ENCODE data around the gene OR6S1. TPM values are rescaled to one million over a fixed set of nuclear protein-coding genes. Genes with fewer than 3 reads are reported as not detected.

Gene OR6S1
- total and polyA plus RNA-seq, 2 experiments from 2014 or later, result not detected

GRCh38 chr14:20659336-20659735 is 17.8 kb upstream of the OR6S1 start:
- Histone ChIP-seq H3K36me3 (ENCODE audit: insufficient read depth) (no peaks in the 10 kb centered on the region), H3F3A (replicated peaks; ENCODE audit: low read depth) (peaks cover 8% of the 10 kb centered on the region; the same call in 1 of the 2 replicates), H4K20me1 (replicated peaks; ENCODE audit: insufficient read depth) (no peaks in the 10 kb centered on the region), H3K4me3 (no peak overlapping the region), H3K9me2 (ENCODE audit: insufficient read depth) (no peaks in the 10 kb centered on the region), H3K27ac (ENCODE audit: low read depth) (no peak overlapping the region), H3K4me1 (ENCODE audit: insufficient read depth) (peaks cover 8% of the 10 kb centered on the region; the same call in 1 of the 2 replicates), H3K79me2 (replicated peaks; ENCODE audit: insufficient read depth) (no peaks in the 10 kb centered on the region), H3K4me2 (peak overlapping the region; percentile 71; the same call in 1 of the 2 replicates), H3K27me3 (ENCODE audit: insufficient read depth) (peaks cover 39% of the 10 kb centered on the region), H2AFZ (no peak overlapping the region)
- Mint-ChIP-seq H3K4me1 (peaks cover 28% of the 10 kb centered on the region), H3K27me3 (ENCODE audit: insufficient read depth, low read depth, poor library complexity) (peaks cover 56% of the 10 kb centered on the region), H3K9me3 (peaks cover 8% of the 10 kb centered on the region; the same call in 2 of the 3 replicates), H3K4me3 (no peak overlapping the region; the same call in 2 of the 3 replicates), H3K27ac (no peak overlapping the region), H3K36me3 (ENCODE audit: low read depth) (no peaks in the 10 kb centered on the region; the same call in 2 of the 3 replicates)
- no peak for ATAC-seq
- no peak for DNase-seq (ENCODE audit: low spot score)
- TF ChIP-seq ZNF331 (CRISPR knock-in tag; IDR thresholded peaks at IDR 0.05; ENCODE audit: low read depth), result no peak
- TF ChIP-seq NANOG (IDR thresholded peaks at IDR 0.05; ENCODE audit: borderline replicate concordance), result no peak
- no peak for TF ChIP-seq EZH2 (IDR thresholded peaks at IDR 0.05; ENCODE audit: low read depth, unreplicated experiment)
- no peak for TF ChIP-seq EZH2phosphoT487 (IDR thresholded peaks at IDR 0.05; ENCODE audit: unreplicated experiment)
- no peak for TF ChIP-seq ZNF462 (CRISPR knock-in tag; IDR thresholded peaks at IDR 0.05)
- TF ChIP-seq ETS1 (IDR thresholded peaks at IDR 0.05), result no peak
- TF ChIP-seq POLR2AphosphoS5 (IDR thresholded peaks at IDR 0.05; ENCODE audit: low read depth), result no peak
